IMR-90 (cell line): Measurements from ENCODE around the gene ATP4B. TPM values are rescaled to one million over a fixed set of nuclear protein-coding genes. Genes with fewer than 3 reads are reported as not detected.

Experiments used
- ATAC-seq: fragments of 200-7000 bp; cut with Tn5 transposase; 2 replicates; pipeline ENCODE4 v1.9.1; 2020; ENCODE audit warnings: low read depth, mild to moderate bottlenecking, moderate library complexity
- BruUV-seq: library from RNA; stranded (reverse); fragments of 400-500 nt; replicated peaks from 2 replicates; lab custom pipeline; 2021; lab: Mats Ljungman, UMichigan
- CTCF ChIA-PET: fragments of 300-600 bp; formaldehyde crosslinking; extraction: SDS; loops from one replicate; lab custom pipeline; 2021; ENCODE audit warnings: antibody characterized with exemption; lab: Yijun Ruan, JAX
- POLR2A ChIA-PET: fragments of 300-600 bp; sonication (Branson Sonifier 250); formaldehyde crosslinking; loops from one replicate; lab custom pipeline; 2022; ENCODE audit warnings: antibody characterized with exemption; ENCODE audit not compliant: unreplicated experiment; lab: Charles Lee
- DNase-seq: peaks from one replicate; pipeline ENCODE4 v3.0.0; 2013
- H2AFZ ChIP-seq: replicated peaks from 2 replicates; pipeline ENCODE3; 2013; ENCODE audit warnings: low read length, mild to moderate bottlenecking; ENCODE audit not compliant: poor library complexity
- H2AK5ac ChIP-seq: 2 replicates; pipeline ENCODE4 v1.6.1; 2013; ENCODE audit warnings: low read depth, low read length, inconsistent platforms
- H2AK9ac ChIP-seq: replicated peaks from 2 replicates; pipeline ENCODE3; 2013; ENCODE audit warnings: mild to moderate bottlenecking, low read depth, low read length, moderate library complexity; ENCODE audit not compliant: poor library complexity
- H2BK120ac ChIP-seq: 2 replicates; pipeline ENCODE4 v1.6.1; 2013; ENCODE audit warnings: low read depth, low read length, inconsistent platforms
- H2BK15ac ChIP-seq: 3 replicates; pipeline ENCODE4 v1.6.1; 2013; ENCODE audit warnings: low read depth, low read length, inconsistent platforms
- H2BK20ac ChIP-seq: 2 replicates; pipeline ENCODE4 v1.6.1; 2013; ENCODE audit warnings: low read depth, mild to moderate bottlenecking, inconsistent platforms, low read length, moderate library complexity
- H2BK5ac ChIP-seq: 2 replicates; pipeline ENCODE4 v1.6.1; 2013; ENCODE audit warnings: mild to moderate bottlenecking, low read depth, low read length, inconsistent platforms; ENCODE audit not compliant: poor library complexity, severe bottlenecking
- H3K14ac ChIP-seq: replicated peaks from 2 replicates; pipeline ENCODE4 v1.6.1; 2013; ENCODE audit warnings: low read depth, low read length, inconsistent platforms
- H3K18ac ChIP-seq: 2 replicates; pipeline ENCODE4 v1.6.1; 2013; ENCODE audit warnings: low read depth, low read length, control low read depth
- H3K23ac ChIP-seq: 2 replicates; pipeline ENCODE4 v1.6.1; 2013; ENCODE audit warnings: low read depth, low read length, inconsistent platforms
- H3K27ac ChIP-seq: 2 replicates; pipeline ENCODE4 v1.5.1; 2013; ENCODE audit warnings: mild to moderate bottlenecking, control low read depth, low read length; ENCODE audit not compliant: insufficient read depth
- H3K27me3 ChIP-seq: 2 replicates; pipeline ENCODE4 v1.6.1; 2013; ENCODE audit warnings: low read length; ENCODE audit not compliant: control insufficient read depth, insufficient read depth
- H3K36me3 ChIP-seq: 2 replicates; pipeline ENCODE4 v1.6.1; 2013; ENCODE audit warnings: low read length, mixed read lengths; ENCODE audit not compliant: control insufficient read depth, insufficient read depth
- H3K4ac ChIP-seq: 2 replicates; pipeline ENCODE4 v1.6.1; 2013; ENCODE audit warnings: low read depth, low read length, inconsistent platforms
- H3K4me1 ChIP-seq: 2 replicates; pipeline ENCODE4 v1.6.1; 2013; ENCODE audit warnings: low read length, mixed read lengths; ENCODE audit not compliant: control insufficient read depth, insufficient read depth
- H3K4me2 ChIP-seq: 2 replicates; pipeline ENCODE4 v1.6.1; 2013; ENCODE audit warnings: low read depth, mild to moderate bottlenecking, control low read depth, low read length, moderate library complexity
- H3K4me3 ChIP-seq: 2 replicates; pipeline ENCODE4 v1.5.1; 2013; ENCODE audit warnings: low read depth, mild to moderate bottlenecking, control low read depth, low read length, moderate library complexity; ENCODE audit not compliant: insufficient read depth
- H3K56ac ChIP-seq: 2 replicates; pipeline ENCODE4 v1.6.1; 2013; ENCODE audit warnings: low read length, inconsistent platforms; ENCODE audit not compliant: insufficient read depth; ENCODE audit errors: extremely low read depth
- H3K79me1 ChIP-seq, 2 experiments: 2 replicates each; pipeline ENCODE4 v1.6.1; 2013; ENCODE audit warnings: low read length in 2 of 2, inconsistent platforms in 1 of 2, low read depth in 1 of 2
- H3K9ac ChIP-seq: 2 replicates; pipeline ENCODE4 v1.6.1; 2013; ENCODE audit warnings: low read depth, low read length, control low read depth
- H3K9me1 ChIP-seq: 2 replicates; pipeline ENCODE4 v1.6.1; 2013; ENCODE audit warnings: low read length, inconsistent platforms; ENCODE audit not compliant: insufficient read depth
- H3K9me3 ChIP-seq: 2 replicates; pipeline ENCODE4 v1.6.1; 2013; ENCODE audit warnings: low read length; ENCODE audit not compliant: control insufficient read depth, insufficient read depth
- H4K20me1 ChIP-seq: 2 replicates; pipeline ENCODE4 v1.6.1; 2013; ENCODE audit warnings: low read length, inconsistent platforms; ENCODE audit not compliant: insufficient read depth
- H4K5ac ChIP-seq: 2 replicates; pipeline ENCODE4 v1.6.1; 2013; ENCODE audit warnings: mild to moderate bottlenecking, low read depth, low read length, control low read depth
- H4K8ac ChIP-seq, 2 experiments: 2 replicates each; pipeline ENCODE4 v1.6.1; 2013; ENCODE audit warnings: low read depth in 2 of 2, low read length in 2 of 2, control low read depth in 1 of 2, inconsistent platforms in 1 of 2
- H4K91ac ChIP-seq: 2 replicates; pipeline ENCODE4 v1.6.1; 2013; ENCODE audit warnings: low read depth, low read length, inconsistent platforms; ENCODE audit not compliant: insufficient read depth
- BHLHE40 ChIP-seq: fragments of 150-350 bp; IDR thresholded peaks from 2 replicates; pipeline ENCODE4 v1.6.1; 2016; ENCODE audit warnings: mild to moderate bottlenecking, low read depth, low read length
- CEBPB ChIP-seq: IDR thresholded peaks from 2 replicates; pipeline ENCODE4 v1.6.1; 2012; ENCODE audit warnings: low read depth, low read length, improper control_type of control experiment
- CHD1 ChIP-seq: IDR thresholded peaks from 2 replicates; pipeline ENCODE4 v1.6.1; 2012; ENCODE audit warnings: low read depth, low read length, improper control_type of control experiment
- CTCF ChIP-seq: conservative IDR thresholded peaks from 2 replicates; pipeline ENCODE4 v1.5.1; 2012; ENCODE audit warnings: mild to moderate bottlenecking, low read depth, low read length, improper control_type of control experiment
- FOS ChIP-seq: fragments of 150-350 bp; IDR thresholded peaks from 2 replicates; pipeline ENCODE4 v1.6.1; 2016; ENCODE audit warnings: low read depth, low read length
- MAFK ChIP-seq: IDR thresholded peaks from 2 replicates; pipeline ENCODE4 v1.6.1; 2012; ENCODE audit warnings: low read depth, low read length, improper control_type of control experiment
- MAZ ChIP-seq: IDR thresholded peaks from 2 replicates; pipeline ENCODE4 v1.6.1; 2012; ENCODE audit warnings: low read depth, mild to moderate bottlenecking, low read length, improper control_type of control experiment, moderate library complexity, borderline replicate concordance
- NFE2L2 ChIP-seq: fragments of 150-350 bp; IDR thresholded peaks from 2 replicates; pipeline ENCODE4 v1.6.1; 2016; ENCODE audit warnings: low read depth, mild to moderate bottlenecking, low read length
- RAD21 ChIP-seq: IDR thresholded peaks from 2 replicates; pipeline ENCODE4 v1.6.1; 2012; ENCODE audit warnings: low read length, improper control_type of control experiment
- RCOR1 ChIP-seq: IDR thresholded peaks from 2 replicates; pipeline ENCODE4 v1.6.1; 2012; ENCODE audit warnings: mild to moderate bottlenecking, low read length, improper control_type of control experiment; ENCODE audit not compliant: insufficient replicate concordance
- RFX5 ChIP-seq: IDR thresholded peaks from 2 replicates; pipeline ENCODE4 v1.8.0; 2012; ENCODE audit warnings: low read depth, mild to moderate bottlenecking, low read length, moderate library complexity
- USF2 ChIP-seq: fragments of 150-350 bp; IDR thresholded peaks from 2 replicates; pipeline ENCODE4 v1.6.1; 2017; ENCODE audit warnings: mild to moderate bottlenecking, antibody characterized with exemption, low read length, low read depth
- WGBS, 2 experiments: methylation state at CpG; one replicate each; pipeline versions ENCODE4 v1.1.5 to v1.1.7; 2013; ENCODE audit warnings: missing lambda C conversion rate in 2 of 2; ENCODE audit not compliant: insufficient read length in 1 of 2; ENCODE audit errors: extremely low coverage in 2 of 2; 5-methylcytosine and 5-hydroxymethylcytosine counted together
- dilution Hi-C: fragments of 300-500 bp; cut with HindIII; formaldehyde crosslinking; loops from one replicate; pipeline ENCODE4 v1.14.3; 2018; ENCODE audit warnings: low sequenced_read_pairs; ENCODE audit not compliant: unreplicated experiment
- in situ Hi-C: fragments of 300-500 bp; cut with MboI; formaldehyde crosslinking; loops from 3 replicates; pipeline ENCODE4 v1.14.3; 2019; ENCODE audit warnings: low sequenced_read_pairs, inconsistent platforms, mixed read lengths
- intact Hi-C: fragments of 100-400 bp; cut with micrococcal nuclease; formaldehyde crosslinking; loops from 2 replicates; pipeline ENCODE4 v1.10.0; 2022
- polyA plus RNA-seq, 3 experiments: library from polyadenylated mRNA; depleted of rRNA; stranded (reverse); fragments of >200 nt; gene quantifications; 2 replicates each; pipeline ENCODE4 v1.2.3, GENCODE V29; 2012; ENCODE audit warnings: low replicate concordance in 1 of 3
- total RNA-seq: library from RNA; depleted of rRNA; stranded (reverse); fragments of >200 nt; gene quantifications from 2 replicates; pipeline ENCODE4 v1.2.3, GENCODE V29; 2012

The ATP4B gene
- total and polyA plus RNA-seq, 2 of the 4 experiments (the other 2 are of a cell fraction) = not detected

- Histone ChIP-seq H3K4me2 (no peak overlapping the region), H3K27ac (no peak overlapping the region), H3K4ac (no peak overlapping the region), H2AK5ac (no peak overlapping the region), H4K8ac (no peak overlapping the region), H3K23ac (no peak overlapping the region), H3K56ac (no peak overlapping the region), H4K91ac (no peak overlapping the region), H2BK20ac (no peak overlapping the region), H3K36me3 (peaks cover 24% of the 10 kb centered on the region), H4K5ac (no peak overlapping the region), H3K79me1 (peaks cover 8 to 12% of the 10 kb centered on the region in 2 experiments; a peak in 3 of 4 replicates), H2BK120ac (no peak overlapping the region), H2AK9ac (no peak overlapping the region), H2AFZ (no peak overlapping the region), H3K27me3 (no peaks in the 10 kb centered on the region), H3K14ac (no peak overlapping the region), H3K18ac (no peak overlapping the region), H2BK15ac (no peak overlapping the region), H3K4me1 (no peaks in the 10 kb centered on the region; the same call in 1 of the 2 replicates), H3K9ac (no peak overlapping the region), H2BK5ac (no peak overlapping the region), H3K4me3 (no peak overlapping the region), H3K9me1 (peaks cover 6% of the 10 kb centered on the region; the same call in 1 of the 2 replicates), H4K20me1 (no peaks in the 10 kb centered on the region; the same call in 1 of the 2 replicates), H3K9me3 (no peaks in the 10 kb centered on the region)
- no CpG with 5 or more reads among the region's 2 CpGs for WGBS, 2 experiments
- DNase-seq = no peak
- TF ChIP-seq USF2 (no peak), MAZ (no peak), NFE2L2 (no peak), RFX5 (no peak), CTCF (no peak), BHLHE40 (no peak), MAFK (no peak), RCOR1 (no peak), FOS (no peak), CEBPB (no peak), RAD21 (no peak), CHD1 (no peak)
- in situ Hi-C loops = no loop called here
- CTCF ChIA-PET = no interaction called here
- no peak for ATAC-seq
- no TSS peak for BruUV-seq
- intact Hi-C loops = no loop called here
- dilution Hi-C loops = no loop called here
- POLR2A ChIA-PET = no interaction called here
Measured at GRCh38 chr13:113642563-113642962, 15.4 kb downstream of the ATP4B start.
